Heart right ventricle (tissue), 16 donors: ENCODE data around the gene DPP8. TPM values are rescaled to one million over a fixed set of nuclear protein-coding genes. Genes with fewer than 3 reads are reported as not detected.

Source experiments
- ATAC-seq, 8 donors: fragments of 200-7000 bp; cut with Tn5 transposase; one replicate each; pipeline ENCODE4 v1.9.1; 2020; ENCODE audit warnings: mild to moderate bottlenecking in 8 of 8, moderate library complexity in 8 of 8, moderate number of reproducible peaks in 1 of 8
- DNase-seq, 2 donors: peaks; one replicate each; pipeline ENCODE4 v3.0.0-alpha.2; 2020
- H3K27ac ChIP-seq, 10 donors: fragments of 200-600 bp; sonication (generic) in 2 of 10; one replicate each; pipeline versions ENCODE4 v1.5.0 to v1.8.0; 2020 to 2022; ENCODE audit warnings: mild to moderate bottlenecking in 3 of 10
- H3K27me3 ChIP-seq, 7 donors: fragments of 200-600 bp; one replicate each; pipeline ENCODE4 v1.8.0; 2021 to 2022; ENCODE audit warnings: mild to moderate bottlenecking in 2 of 7
- H3K36me3 ChIP-seq, 9 donors: fragments of 200-600 bp; sonication (generic) in 1 of 9; one replicate each; pipeline versions ENCODE4 v1.5.0 to v1.8.0; 2020 to 2022; ENCODE audit warnings: mild to moderate bottlenecking in 2 of 9
- H3K4me1 ChIP-seq, 9 donors: fragments of 200-600 bp; sonication (generic) in 1 of 9; one replicate each; pipeline versions ENCODE4 v1.5.0 to v1.8.0; 2020 to 2022; ENCODE audit warnings: mild to moderate bottlenecking in 4 of 9
- H3K4me3 ChIP-seq, 10 donors: fragments of 200-600 bp; sonication (generic) in 2 of 10; one replicate each; pipeline versions ENCODE4 v1.5.0 to v1.8.0; 2020 to 2022; ENCODE audit warnings: mild to moderate bottlenecking in 7 of 10, moderate library complexity in 2 of 10
- H3K9me3 ChIP-seq, 11 donors: fragments of 200-600 bp in 10 of 11; sonication (generic) in 2 of 11; one replicate each; pipeline versions ENCODE4 v1.5.0 to v1.8.0; 2013 to 2022; ENCODE audit warnings: mild to moderate bottlenecking in 2 of 11, control low read depth in 1 of 11, moderate library complexity in 1 of 11
- CTCF ChIP-seq, 9 donors: fragments of 200-600 bp; sonication (generic) in 2 of 9; IDR thresholded peaks; one replicate each; pipeline versions ENCODE4 v1.5.0 to v1.8.0; 2021 to 2022; ENCODE audit warnings: antibody characterized with exemption in 9 of 9, mild to moderate bottlenecking in 5 of 9, moderate library complexity in 1 of 9
- WGBS, 2 donors: extraction: QIAGEN DNeasy Blood & Tissue Kit; methylation state at CpG; one replicate each; pipeline ENCODE4 v1.1.7; 2013; ENCODE audit warnings: inconsistent platforms in 1 of 2; 5-methylcytosine and 5-hydroxymethylcytosine counted together
- intact Hi-C, 10 donors: fragments of 100-400 bp; cut with DNase I; formaldehyde crosslinking; loops; one replicate each; pipeline versions ENCODE4 v1.11.1 to v1.14.2; 2022
- polyA plus RNA-seq, 2 donors: library from polyadenylated mRNA; stranded (reverse); fragments of 200-250 nt; gene quantifications; one replicate each; pipeline ENCODE4 v1.2.3, GENCODE V29; 2013
- total RNA-seq, 10 donors: library from RNA; stranded (reverse); fragmentation: NEBNext Ultra II Directional in 3 of 10; extraction: Animal tissue kit (Norgen Biotek cat#: 25700) in 3 of 10; gene quantifications; one replicate each; pipeline versions ENCODE4 v1.2.1 to v1.2.4, GENCODE V29; 2021 to 2023
- donor health status: Arrhythmogenic right ventricular cardiomyopathy.
- donor health status: ischemic (EF 13 %, LVEDD 7.1; RV severe dilation, severe dysfunction).
- donor health status: healthy with polysubstance abuse.
- donor health status: DM: no; HTN: yes; CAD: no.
- donor health status: DM: no; HTN: no; CAD: no.
- donor health status: ischemic (EF 25% LVEDD 6.9; RV normal size, moderate dysfunction).
- donor health status: ischemic (EF 25% LVEDD 5.7; RV mildly dilated, moderate dysfunction).
- donor health status: healthy.
- donor health status: DM: yes; HTN: yes; CAD: no.
- donor health status: Ischemic cardiomyopathy.
- donor health status: ischemic (EF 35%, LVEDD 5.7; RV mildly dilated, moderate dysfunction).
- donor health status: nonischemic (EF 11% LVEDD 7.7; RV severe dilation, severe dysfunction).
- donor health status: DM: yes; HTN: yes; CAD: no.
- donor health status: PGD.
- donor health status: ischemic (EF 29% LVEDD 5.4; RV normal size, mild dysfunction).
- donor health status: nonischemic (EF 23%, LVEDD 6.1; RV moderate dilation, normal function).

The DPP8 gene
- total and polyA plus RNA-seq, 12 donors, result 6.9 to 45.3 (median 38.7) TPM

- Histone ChIP-seq H3K4me3 (no peak overlapping the region), H3K27me3 (peaks cover 0 to 56% (median 18%) of the 10 kb centered on the region in 7 donors), H3K36me3 (no peaks in the 10 kb centered on the region), H3K9me3 (no peaks in the 10 kb centered on the region), H3K27ac (no peak overlapping the region), H3K4me1 (peaks cover 0 to 20% (median 5%) of the 10 kb centered on the region in 9 donors)
- no peak for ATAC-seq
- no peak for TF ChIP-seq CTCF (IDR thresholded peaks at IDR 0.05)
- DNase-seq, result no peak
- intact Hi-C loops, result no loop called here
Observed at GRCh38 chr15:65413051-65413759, 104.3 kb downstream of the DPP8 start.

- DNase-seq (no peak), ATAC-seq (no peak)
- no peak for TF ChIP-seq CTCF (IDR thresholded peaks at IDR 0.05)
- Histone ChIP-seq H3K4me1 (peaks cover 0 to 20% (median 5%) of the 10 kb centered on the region in 9 donors), H3K9me3 (no peaks in the 10 kb centered on the region), H3K36me3 (no peaks in the 10 kb centered on the region), H3K27ac (no peak overlapping the region), H3K4me3 (no peak overlapping the region), H3K27me3 (peaks cover 0 to 50% (median 17%) of the 10 kb centered on the region in 7 donors)
- WGBS, 2 donors, result 42 to 50% methylated on average over 1 of the region's 1 CpG
- intact Hi-C loops, result no loop called here
Observed at GRCh38 chr15:65412556-65412955, 104.9 kb downstream of the DPP8 start.

- H3K9me3 ChIP-seq, result no peaks in the 10 kb centered on the region
- peaks cover 0 to 41% (median 12%) of the 10 kb centered on the region in 7 donors for H3K27me3 ChIP-seq
- ATAC-seq (no peak), DNase-seq (no peak)
- WGBS, 2 donors, result 75 to 78% methylated on average over 5 of the region's 5 CpGs
- no peak for TF ChIP-seq CTCF (IDR thresholded peaks at IDR 0.05)
- H3K4me1 ChIP-seq, result peaks cover 0 to 20% (median 5%) of the 10 kb centered on the region in 9 donors
- H3K4me3 ChIP-seq, result no peak overlapping the region
- H3K36me3 ChIP-seq, result no peaks in the 10 kb centered on the region
- intact Hi-C loops, result no loop called here
- H3K27ac ChIP-seq, result no peak overlapping the region
Observed at GRCh38 chr15:65411465-65412071, 105.9 kb downstream of the DPP8 start.

GRCh38 chr15:65410972-65411371 is 106.5 kb downstream of the DPP8 start:
- Histone ChIP-seq H3K4me3 (no peak overlapping the region), H3K36me3 (no peaks in the 10 kb centered on the region), H3K4me1 (peaks cover 0 to 20% (median 5%) of the 10 kb centered on the region in 9 donors), H3K9me3 (no peaks in the 10 kb centered on the region), H3K27me3 (peaks cover 0 to 35% (median 9%) of the 10 kb centered on the region in 7 donors), H3K27ac (no peak overlapping the region)
- WGBS, 2 donors, result 79 to 87% methylated on average over 10 of the region's 10 CpGs
- no peak for ATAC-seq
- intact Hi-C loops, result no loop called here
- TF ChIP-seq CTCF (IDR thresholded peaks at IDR 0.05), result no peak
- DNase-seq, result no peak
